ENCODE data around the gene PGBD2.
A peak's percentile ranks its signal among the peaks of the same experiment; 100 is the strongest.
"Not testable (repeated sequence)": the region's sequence is repeated elsewhere in the genome, so short reads cannot be mapped to it uniquely, and the experiment has no call there.

Gene PGBD2, protein sequence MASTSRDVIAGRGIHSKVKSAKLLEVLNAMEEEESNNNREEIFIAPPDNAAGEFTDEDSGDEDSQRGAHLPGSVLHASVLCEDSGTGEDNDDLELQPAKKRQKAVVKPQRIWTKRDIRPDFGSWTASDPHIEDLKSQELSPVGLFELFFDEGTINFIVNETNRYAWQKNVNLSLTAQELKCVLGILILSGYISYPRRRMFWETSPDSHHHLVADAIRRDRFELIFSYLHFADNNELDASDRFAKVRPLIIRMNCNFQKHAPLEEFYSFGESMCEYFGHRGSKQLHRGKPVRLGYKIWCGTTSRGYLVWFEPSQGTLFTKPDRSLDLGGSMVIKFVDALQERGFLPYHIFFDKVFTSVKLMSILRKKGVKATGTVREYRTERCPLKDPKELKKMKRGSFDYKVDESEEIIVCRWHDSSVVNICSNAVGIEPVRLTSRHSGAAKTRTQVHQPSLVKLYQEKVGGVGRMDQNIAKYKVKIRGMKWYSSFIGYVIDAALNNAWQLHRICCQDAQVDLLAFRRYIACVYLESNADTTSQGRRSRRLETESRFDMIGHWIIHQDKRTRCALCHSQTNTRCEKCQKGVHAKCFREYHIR

DNA sequence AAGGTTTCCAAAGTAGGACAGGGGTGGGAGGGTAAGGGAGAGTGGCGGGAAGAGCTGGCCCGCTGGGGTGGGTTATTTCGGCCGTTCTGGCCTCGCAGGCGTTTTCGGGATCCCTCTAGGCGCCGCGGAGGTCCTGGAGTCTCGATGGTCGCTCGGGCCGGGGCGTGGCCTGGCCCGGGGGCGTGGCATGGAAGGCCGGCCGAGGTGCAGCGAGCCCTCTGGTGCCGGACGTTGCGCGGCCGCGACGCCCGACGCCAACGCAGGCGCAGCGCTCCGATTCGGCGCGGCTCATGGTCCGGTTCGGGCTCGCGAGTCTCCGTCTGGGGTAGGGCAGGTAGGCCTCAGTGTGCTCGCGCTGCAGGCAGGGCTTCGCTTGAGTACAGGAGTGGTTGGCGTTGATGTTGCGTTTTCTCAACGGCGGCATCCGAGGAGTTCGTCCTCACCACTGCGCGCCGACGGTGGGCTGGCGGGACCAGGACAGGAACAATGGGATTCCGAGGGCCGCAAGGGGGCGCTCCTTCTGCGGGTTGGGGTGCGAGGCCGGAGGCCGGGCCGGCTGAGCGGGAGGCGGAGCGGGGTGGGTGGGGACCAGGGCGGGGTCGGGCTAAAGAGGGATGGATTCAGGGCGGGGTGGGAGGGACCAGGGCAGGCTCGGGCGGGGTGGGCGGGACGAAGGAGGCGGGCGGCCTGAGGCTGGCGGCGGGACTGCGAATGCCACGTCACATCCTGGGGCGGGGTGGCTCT is at the start of gene PGBD2:
Gene PGBD2 (plus strand): TSS at position 227 of the 744 bp plus-strand sequence. CDS start 7,628 bp downstream, outside the sequence.
- DNase-seq, result peak; percentile 35

DNA sequence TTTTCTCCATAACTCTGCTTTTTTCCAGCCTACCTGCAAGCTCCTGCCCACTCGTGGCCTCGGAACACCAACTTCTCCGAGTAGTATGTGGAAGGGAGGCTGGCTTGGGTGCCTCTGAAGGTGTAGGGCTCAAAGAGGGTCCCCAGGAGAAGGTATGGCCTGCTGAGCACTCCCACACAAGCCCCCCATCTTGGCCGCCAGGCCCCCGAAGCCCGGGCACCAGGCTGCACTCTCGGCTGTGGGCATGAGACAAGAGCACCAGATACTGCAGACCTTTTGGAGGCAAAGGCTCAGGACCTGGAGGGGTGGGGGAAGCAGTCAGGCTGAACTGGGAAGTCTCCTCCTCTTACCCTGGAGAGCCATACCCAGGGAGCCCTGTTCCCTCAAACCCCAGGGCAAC is 48.8 kb upstream of the PGBD2 start:
- DNase-seq, result no peak

DNA sequence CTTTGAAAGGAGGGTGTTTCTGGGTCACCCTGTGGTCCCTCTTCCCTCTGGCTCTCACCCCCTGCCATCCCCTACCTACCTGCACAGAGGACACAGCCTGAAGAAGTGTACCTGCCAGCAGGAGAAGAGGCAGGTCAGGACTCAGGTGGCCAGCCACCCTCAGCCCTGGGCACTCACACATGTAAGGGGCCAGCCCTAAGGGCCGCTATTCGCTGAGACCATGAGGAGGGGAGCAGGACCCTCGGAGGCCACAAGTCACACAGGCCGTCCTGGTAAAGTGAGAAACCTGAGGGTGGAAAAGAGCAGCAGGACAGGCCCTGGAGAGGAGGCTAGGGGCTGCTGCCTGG is 48.3 kb upstream of the PGBD2 start:
- no peak for DNase-seq

DNA sequence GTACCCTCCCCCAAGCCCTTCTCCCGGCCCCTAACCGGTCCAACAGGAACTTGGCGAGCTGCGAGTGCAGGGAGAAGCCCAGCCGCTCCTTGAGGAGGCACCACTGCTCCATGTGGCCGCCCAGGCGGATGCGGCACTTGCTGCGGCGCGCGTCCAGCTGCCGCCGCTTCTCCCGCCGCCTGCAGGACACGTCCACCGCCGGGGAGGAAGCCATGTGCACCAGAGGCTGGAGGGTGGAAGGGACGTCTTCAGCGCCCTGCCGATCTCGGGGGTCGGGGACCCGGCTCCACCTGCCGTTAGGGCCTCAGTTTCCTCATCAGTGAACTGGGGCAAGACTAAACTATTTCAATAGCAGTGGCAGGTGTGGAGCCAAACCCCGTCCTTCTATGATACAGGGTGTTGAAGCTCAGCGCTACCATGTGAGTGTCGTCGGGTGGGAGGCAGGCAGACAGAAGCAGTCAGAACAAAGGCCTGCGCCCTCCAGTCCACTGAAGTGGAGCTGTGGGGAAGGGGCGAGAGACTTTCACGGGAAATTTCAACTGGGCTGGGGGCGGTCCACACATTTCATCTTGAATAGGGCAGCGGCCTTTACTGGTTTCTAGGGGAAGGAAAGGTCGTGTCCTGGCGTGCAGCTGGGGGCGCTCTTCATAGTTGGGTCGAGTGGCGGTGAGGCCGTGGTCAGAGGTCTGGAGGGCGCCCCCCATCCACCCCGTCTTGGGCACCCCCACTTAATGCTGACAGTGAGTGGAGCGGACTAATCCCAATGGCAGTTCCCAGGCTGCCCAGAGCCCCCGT is 47.7 kb upstream of the PGBD2 start:
- DNase-seq, result no peak

DNA sequence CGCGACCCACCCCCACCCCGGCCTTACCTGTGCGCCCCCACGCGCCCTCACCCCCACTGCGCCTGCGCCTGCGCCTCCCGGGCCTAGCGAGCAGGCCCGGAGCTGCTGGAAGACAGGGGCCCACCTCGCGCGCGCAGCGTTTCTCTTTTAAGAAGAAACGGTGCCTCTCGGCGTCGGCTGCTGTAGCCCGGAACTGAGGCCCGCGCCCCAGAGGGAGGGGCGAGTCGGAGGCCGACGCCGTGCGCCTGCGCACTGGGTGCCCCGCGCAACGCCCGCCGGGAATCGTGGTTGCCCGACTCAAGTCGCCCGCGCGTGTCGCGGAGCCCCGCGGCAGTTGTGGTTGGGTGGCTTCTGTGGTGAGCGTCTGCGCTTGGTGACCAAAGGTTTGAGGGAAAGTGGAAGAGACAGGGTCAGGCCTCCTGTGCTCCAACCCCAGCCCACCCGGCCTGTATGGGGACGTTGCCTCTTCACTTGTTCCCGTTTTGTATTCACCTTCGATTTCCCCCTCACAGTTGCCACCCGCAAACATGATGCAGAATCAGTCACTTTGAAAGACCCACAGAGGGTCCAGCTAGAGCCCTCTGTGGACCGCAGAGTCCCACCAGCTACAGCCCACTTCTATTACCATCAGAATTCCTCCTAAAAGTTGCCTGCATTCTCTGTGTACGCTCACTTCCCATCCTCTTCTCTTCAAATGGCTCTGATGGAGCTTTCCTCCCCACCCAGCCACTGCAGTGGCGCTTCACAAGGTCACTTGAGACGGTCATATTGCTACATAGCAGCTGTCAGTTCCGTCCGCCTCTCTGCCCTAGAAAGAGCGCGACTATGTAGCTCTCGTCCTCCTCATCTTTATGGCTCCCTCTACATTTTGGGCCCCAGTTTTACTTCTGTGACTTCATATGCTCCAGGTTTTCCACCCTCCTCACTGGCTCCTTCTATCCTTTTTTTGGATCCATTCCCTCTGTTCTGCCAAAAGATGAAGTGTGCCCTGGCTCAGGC is 46.8 kb upstream of the PGBD2 start, which contains the start of gene ZNF692:
Gene ZNF692 (minus strand): TSS at position 195 of the 999 bp plus-strand sequence. CDS start 776 bp downstream, outside the sequence.
- peak; percentile 65 for DNase-seq

DNA sequence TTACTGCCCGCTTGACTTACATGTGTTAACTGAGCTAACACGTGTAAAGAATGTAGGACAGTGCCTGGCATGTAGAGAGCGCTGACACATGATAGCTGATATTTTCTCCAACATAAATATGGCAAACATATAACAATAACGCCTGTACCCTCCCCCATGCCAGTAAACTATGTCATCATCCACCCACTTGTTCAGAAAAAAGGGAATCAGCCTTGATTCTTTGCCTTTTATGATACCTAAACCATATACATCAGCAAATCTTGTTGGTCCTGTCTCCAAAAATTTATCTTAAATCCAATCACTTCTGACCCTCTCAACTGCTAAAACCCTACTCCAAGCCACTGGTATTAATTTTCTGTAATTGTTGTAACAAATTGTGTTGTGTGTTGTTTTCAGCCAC is 46.0 kb upstream of the PGBD2 start:
- DNase-seq, result no peak

DNA sequence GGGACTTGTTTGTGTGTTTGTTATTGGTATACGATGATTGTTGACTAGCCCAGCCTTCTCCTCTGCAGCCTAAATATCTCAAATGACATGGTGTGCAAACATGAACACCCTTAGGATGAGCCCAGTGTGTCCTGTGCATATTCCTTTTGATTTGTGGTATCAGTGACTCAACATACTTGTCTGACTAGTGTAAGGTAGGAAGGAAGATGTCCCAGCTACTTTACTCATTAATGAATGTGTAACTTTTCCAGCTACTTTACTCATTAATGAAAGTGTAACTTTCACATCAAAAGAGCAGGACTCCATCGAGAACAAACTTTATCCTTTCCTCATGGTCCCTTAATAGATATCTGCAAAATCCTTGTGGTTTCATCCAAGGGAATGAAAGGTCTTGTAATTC is 44.4 kb upstream of the PGBD2 start:
- no peak for DNase-seq

DNA sequence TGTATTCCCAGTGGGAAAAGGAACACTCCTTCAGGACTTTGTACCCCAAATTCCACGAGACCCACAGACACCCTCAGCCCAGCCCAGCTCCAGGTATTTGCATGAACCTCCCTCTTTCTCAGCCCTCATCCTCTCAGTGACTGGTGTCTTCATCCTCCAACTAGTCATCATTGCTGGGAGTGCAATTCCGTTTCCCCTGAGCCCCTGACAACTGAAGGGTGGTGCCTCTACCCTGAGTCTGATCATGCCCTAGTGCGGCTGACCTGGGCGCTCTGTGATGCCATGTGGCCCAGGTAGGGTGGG is 43.4 kb upstream of the PGBD2 start:
- DNase-seq, result no peak

DNA sequence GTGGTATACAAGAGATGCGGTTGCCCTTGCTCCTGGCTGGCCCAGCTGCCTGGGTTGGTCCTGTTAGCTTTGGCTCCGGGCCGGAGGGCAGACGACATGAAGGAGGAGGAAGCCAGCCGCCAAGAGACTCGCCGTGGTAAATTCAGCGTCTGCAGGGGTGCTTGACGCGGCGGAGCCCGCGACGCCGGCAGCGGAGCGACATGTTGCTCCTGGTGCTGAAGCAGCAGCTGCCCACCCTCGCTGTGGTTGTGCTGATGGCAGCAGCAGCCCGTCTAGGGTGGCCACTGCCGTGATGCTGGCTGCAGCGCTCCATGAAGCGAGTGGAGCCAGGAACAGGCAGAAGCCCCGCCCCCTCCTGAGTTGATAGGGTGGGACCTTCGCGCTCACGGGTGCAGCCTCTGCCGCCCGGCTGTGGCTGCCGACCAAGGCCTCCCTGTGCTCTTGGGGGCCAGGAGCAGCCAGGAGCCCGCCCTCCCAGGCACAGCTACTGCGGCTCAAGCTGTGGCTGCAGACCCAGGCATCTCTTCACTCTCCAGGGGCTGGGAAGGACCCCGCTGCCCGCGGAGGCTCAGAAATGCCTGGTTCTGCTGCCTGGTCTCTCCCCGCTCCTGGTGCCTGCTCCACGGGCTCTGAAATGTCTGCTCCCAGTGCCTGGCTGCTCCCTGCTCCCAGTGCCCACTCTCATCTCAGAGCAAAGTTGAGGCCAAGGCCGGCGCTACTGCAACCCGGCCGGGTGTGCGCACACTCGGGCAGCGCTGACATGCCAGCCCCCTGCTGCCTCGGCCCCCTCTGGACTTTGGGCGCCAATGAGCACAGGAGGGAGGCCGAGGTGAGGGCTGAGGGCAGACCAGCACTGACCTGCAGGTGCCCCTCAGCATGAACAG is 42.8 kb upstream of the PGBD2 start:
- DNase-seq, result peak; percentile 13

DNA sequence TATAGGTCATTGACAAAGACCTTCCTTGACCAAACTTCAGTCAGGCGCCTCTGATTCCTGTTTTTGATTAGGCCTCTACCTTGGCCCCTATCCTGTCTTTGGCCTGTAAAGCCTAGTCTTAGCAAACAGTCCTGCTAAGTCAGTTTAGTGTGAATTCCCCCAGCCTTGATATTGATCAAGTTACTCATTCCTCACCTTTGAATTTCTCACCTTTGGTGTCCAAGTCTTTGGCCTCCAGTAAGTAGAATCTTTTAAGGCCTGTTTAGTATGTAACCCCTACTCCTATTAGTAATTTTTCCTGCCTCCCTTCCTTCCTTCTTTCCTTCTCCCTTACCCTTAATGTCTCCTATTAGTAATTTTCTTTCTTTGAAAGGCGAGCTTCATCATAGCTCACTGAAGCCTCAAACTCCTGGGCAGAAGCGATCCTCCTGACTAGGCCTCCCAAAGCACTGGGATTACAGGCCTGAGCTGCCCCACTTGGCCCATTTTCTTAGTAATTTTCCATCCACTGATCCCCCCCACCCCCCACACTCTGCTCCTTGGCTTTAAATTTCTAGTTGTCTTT is 34.1 kb upstream of the PGBD2 start:
- no peak for DNase-seq

DNA sequence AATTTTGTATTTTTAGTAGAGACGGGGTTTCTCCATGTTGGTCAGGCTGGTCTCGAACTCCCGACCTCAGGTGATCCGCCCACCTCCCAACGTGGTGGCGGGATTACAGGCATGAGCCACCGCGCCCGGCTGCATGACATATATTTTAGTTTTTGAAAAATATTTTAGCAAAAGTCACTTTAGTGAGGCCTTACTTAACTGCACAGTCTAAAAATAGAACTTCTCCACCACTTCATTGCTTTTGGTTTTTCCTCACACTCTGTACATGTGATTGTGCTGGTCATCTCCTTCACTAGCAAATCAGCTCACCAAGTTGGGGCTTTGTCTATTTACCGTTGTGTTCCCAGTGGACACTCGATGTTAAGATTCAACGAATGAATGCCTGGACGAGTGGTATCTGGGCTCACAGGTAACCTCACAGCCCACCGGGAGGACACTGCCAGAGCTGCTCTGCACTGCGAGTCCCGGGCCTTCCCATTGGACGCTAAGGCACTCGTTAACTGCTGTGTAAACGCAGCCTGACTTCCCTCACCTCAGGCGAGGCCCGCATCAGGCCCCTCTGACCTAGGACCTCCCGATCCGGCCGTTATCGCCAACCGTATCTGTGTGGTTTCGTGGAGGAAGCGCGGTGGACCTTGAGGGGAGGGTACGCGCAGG is 33.2 kb upstream of the PGBD2 start:
- no peak for DNase-seq

DNA sequence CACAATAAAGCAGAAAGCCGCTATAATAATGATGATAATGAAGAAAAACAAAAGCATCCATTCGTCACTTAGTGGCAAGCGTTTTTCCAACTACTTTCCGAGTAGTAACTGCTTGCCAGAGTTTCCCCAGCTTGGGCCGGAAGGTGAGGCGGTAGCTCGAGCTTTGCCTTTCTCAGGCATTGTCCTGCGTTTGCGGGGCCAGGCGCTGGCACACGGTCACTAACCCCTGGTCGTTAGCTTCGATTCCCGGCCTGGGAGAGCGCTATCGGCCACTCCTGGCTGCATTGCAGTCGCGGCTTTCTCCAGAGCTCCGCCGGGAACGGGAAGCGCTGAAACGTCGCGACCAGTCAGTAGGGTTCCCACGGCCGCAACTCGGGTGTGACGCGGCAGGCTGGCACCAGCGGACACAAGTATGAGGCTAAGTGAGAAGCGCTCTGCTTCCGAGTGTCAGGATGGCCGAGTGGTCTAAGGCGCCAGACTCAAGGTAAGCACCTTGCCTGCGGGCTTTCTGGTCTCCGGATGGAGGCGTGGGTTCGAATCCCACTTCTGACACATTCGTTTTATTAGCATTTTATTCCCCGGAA is 32.5 kb upstream of the PGBD2 start:
- peak; percentile 27 for DNase-seq

DNA sequence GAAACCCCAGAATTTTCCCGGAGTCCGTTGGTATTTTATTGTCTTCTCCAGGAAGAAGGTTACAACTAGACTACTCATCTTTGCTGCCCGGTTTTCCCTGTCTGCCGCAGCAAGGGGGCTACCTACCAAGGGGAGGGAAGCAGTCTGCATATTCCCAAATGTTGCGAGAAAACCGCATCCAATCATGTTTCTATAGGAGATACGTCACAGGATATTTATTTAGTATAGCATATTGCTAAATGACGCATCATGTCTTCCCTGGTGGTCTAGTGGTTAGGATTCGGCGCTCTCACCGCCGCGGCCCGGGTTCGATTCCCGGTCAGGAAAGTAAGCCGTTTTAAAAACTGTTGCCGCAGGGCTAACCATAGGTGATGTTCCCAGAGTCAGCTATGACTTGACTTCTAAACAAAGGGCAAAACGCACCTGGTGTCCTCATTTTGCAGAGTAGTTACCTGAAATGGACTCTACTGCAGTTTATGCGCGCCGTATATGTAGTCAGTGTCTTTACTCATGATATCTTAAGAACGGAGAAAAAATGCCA is 32.0 kb upstream of the PGBD2 start:
- no peak for DNase-seq

DNA sequence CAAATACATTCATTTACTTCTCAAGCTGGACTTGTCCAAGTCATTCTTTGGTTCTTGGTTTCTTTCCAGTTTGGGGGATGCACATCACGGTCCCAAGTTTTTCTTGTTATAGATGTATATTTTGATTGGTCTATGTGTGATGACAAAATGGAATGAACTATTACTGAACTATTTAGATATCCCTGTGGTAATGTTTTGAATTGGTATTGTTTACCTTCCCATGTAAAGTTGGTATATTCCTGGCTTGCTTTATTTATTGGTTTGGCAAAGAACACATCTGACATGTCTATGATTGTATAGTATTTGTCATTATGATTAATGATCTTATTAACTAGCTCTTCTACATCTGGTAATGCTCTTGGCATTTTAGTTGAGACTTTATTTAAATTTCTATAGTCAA is 24.8 kb upstream of the PGBD2 start:
- no peak for DNase-seq

DNA sequence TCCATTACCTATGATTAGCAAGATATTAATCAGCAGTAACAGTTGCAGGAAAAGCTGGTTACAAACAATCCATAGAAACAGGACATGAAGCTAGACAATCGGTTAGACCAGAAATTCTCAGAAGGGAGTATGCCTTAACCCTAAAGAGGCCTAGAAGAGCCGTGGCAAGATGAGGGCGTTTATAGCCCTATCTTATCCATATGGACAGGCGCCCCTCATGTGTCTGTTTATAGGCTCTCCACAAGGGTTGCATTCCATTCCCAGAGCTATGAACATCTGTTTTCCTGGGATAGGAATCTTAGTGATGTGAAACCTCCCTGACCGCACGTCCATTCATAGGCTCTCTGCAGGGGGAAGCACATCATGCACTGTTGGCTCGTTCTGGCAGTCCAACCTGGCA is 23.6 kb upstream of the PGBD2 start:
- DNase-seq, result not testable (repeated sequence)

DNA sequence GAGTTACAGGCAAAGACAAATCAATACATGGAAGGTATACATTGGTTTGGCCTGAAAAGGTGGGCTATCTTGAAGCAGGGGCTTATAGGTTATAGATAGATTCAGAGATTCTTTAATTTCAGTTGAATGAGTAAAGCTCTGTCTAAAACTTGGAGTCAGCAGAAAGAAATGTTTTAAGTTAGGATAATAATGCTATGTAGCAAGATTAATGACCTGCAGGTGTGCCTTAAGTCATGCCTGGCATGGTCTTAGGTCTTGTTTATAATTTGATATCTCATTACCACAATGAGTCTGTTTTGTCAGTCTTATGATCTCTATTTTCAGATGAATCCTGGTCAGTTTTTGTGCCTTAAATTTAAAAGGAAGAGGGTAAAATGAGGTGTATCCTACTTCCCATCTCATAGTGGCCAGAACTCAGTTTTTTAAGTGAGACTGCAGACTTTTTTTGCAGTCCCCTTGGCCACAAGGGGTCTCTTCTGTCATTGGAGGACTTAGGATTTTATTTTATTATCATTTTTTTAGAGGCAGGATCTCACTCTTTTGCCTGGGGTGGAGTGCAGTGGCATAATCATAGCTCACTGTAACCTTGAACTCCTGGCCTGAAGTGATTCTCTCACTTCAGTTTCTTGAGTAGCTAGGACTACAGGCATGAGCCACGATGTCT is 21.3 kb upstream of the PGBD2 start:
- DNase-seq, result no peak

DNA sequence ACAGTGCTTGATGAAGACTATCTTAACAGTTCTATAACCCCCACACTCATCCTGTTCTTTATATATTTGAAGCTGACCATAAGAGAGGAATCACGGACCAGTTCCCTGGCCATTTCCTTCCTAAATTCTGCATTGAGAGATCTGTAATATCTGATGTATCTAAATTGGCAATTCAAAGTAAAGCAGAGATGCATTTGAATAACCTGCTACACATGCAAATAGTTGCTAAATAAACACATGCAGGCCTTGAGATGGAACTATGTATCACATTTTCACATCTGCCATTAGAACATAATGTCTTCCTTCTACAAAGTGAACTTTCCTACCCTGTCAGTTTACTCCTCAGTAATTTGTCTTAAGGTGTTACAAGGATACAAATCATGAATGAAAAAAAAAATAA is 20.4 kb upstream of the PGBD2 start:
- no peak for DNase-seq

DNA sequence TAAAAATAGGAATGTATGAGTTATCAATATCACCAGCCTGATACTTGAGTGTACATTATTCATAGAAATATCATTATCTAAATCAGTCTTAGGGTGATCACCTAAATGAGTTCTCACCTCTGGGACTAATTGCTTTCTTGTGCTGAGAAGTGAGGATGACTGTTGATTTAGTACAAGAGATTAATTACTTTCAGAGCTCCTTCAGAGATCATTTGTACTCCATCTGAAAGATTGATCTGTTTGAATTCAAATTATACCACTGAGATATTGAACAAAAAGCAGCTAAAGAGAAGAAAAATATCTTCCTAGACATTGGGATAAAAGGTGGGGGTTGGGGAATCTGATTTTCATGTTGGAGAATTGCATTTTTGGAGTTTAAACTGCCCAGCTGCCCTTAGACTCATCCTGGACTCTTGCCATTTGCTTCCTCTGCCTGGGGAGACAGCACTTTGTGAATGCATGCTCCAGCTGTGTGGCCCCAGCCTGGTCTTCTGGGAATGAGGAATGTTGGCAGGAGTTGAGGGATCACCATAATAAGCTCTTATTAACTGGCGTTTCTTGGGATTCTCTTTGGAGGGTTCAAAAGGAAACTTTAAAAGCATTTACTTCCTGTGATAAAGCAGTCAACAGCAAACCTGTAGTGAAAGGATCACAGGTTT is 19.7 kb upstream of the PGBD2 start:
- DNase-seq, result no peak

Measured in cortex of kidney (tissue), 1 donor.